ENCODE results near the gene ITSN1.
"Not testable (repeated sequence)": the region's sequence is repeated elsewhere in the genome, so short reads cannot be mapped to it uniquely, and the experiment has no call there.

Gene ITSN1

DNA sequence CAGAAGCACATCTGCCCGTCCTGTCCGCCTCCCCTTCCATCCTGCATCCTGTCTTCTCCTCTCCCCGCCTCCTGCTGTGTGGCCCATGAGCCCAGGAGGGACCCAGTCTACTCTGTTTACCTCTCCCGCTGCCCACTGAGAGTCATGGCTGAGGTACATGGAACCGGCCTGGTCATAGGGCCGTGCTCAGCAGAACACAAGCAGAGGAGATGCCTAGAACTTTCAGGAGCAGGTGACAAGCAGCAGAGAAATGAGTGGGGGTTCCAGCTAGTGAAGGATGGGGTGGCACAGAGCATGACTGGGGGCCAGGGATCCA lies 202.5 kb downstream of the ITSN1 start:
- DNase-seq = no peak

DNA sequence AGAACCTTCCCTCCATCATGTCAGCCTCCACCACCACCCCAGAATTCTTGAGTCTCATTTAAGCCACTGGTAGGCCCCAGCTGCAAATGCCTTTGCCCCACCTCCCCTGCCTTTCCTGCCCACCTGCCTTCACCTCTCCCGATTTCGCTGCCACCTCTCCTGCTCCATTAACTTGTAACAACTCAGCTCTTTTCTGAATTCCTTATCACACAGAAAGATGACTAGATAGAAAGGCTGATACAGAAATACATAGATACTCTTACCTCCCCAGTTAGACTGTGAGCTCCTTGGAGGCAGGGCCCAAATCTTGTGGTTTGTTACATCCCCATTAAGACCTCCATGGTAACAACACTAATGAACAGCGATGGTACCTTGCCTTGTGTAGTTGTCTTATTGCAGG lies 203.8 kb downstream of the ITSN1 start:
- no peak for DNase-seq

DNA sequence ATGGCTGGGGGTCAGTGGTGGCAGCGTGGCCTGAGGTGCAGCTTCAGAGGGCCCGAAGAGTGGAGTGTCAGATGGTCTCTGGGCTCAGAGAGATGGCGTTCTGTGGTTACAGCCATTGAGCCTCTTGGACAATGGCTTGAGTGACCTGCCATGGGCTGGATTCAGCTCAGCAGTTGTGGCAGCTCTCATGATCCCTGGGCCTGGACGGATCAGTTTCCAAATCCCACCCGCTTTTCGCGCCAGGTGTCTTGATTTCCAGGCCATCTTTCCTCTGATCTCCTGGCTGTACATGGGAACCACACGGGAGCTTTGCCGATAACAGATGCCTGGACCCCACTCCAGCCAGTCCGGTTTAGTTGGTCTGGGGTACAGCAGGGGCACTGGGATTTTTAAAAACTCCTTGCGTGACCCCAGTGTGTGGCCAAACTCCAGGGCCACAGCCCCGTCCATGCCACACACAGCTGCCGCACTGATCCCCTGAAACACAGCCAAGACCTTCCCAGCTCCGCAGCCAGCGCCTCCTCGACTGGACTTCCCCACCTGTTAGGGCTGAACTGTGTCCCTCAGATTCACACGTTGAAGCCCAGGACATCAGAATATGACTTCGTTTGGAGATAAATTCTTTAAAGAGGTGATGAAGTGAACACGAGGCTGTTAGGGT lies 205.4 kb downstream of the ITSN1 start:
- no peak for DNase-seq

- no peak for DNase-seq
These were observed 206.1 kb downstream of the ITSN1 start for GRCh38 chr21:33848249-33848953.

DNA sequence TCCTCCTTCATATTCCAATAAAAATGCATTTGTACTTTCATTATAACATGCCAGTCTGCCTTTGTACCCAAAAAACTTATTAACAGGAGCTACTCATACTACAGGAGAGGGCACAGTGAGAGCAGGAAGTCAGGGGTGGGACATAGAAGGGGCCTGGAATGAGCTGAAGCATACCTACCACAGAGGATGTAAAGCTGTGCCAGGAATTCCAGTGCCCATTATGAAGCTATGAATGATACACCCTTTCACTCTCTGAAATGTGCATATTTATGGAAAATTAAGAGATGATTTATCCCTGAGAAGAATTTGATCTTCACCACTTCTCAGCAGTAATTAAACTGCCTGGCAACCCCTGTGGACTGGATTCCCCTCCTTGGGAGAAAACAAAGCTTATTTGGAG lies 207.5 kb downstream of the ITSN1 start:
- DNase-seq = no peak

DNA sequence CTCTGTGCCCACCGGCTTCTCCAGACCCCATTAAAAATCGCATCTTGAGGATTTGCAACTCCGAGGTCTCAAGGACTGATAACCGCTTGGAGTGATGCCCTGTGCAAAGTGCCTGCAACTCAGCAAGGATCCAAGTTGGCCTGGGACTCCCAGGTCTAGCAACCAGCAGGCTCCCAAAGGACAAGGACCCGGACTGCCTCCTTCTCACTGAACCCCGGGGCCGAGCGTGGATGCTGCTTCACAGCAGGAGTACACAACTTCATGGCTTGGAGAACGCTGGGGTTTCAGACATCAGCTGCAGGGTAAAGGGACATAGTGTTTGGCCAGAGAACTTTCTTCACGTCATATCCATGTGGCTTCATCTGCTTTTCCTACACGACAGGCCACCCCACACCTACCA lies 208.1 kb downstream of the ITSN1 start:
- DNase-seq = no peak

DNA sequence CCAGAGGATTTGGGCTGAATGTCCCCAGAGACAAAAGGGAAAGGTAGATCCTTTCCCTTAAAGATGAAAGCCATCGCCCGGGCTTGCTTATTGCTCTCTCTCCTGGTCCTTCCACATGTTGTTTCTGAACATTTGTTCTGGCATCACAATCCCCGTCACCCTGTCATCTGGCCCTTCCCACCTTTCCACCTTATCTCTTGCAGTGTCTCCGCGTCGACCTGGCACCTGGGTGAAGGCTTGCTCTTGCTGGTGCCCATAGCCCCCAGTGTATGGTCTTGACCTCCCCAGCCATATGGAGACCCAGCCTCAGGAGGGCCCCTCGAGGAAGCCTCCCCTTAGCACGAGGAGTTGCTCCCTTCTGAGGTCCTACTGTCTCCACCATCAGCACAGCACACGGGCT lies 208.7 kb downstream of the ITSN1 start:
- no peak for DNase-seq

- DNase-seq = no peak
These were observed 210.2 kb downstream of the ITSN1 start for GRCh38 chr21:33852485-33852884.

GRCh38 chr21:33854604-33855003 lies 212.3 kb downstream of the ITSN1 start:
- DNase-seq = no peak

GRCh38 chr21:33855190-33855589 lies 212.9 kb downstream of the ITSN1 start:
- no peak for DNase-seq

DNA sequence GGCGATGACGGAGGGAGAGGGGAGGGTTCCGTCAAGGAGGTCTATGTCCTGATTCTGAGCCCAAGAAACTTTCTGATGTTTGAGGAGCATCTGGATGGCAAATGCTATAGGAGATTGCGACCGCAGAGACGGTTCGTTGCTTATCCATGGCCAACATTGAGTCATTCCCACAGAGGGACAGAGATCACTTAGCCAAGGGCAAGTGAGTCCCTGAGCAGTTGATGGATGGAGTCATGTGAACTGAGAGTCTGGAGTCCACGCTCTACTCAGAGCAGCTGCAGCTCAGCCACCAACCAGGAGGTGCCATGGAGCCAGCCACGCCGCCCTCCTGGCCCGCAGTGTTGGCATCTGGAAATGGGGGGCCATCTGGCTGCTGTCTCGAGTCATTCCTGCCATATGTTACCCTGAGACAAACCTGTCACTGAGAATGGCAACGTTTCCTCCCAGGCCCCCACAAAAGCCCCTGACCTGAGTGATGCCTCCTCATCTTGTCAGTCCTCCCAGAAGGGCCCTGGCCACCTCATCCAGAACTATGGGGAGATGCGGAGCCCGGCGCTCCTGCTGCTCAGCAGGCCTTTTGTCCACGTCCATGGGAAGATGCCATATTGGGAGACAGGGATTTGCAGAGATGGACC lies 214.7 kb downstream of the ITSN1 start:
- no peak for DNase-seq

DNA sequence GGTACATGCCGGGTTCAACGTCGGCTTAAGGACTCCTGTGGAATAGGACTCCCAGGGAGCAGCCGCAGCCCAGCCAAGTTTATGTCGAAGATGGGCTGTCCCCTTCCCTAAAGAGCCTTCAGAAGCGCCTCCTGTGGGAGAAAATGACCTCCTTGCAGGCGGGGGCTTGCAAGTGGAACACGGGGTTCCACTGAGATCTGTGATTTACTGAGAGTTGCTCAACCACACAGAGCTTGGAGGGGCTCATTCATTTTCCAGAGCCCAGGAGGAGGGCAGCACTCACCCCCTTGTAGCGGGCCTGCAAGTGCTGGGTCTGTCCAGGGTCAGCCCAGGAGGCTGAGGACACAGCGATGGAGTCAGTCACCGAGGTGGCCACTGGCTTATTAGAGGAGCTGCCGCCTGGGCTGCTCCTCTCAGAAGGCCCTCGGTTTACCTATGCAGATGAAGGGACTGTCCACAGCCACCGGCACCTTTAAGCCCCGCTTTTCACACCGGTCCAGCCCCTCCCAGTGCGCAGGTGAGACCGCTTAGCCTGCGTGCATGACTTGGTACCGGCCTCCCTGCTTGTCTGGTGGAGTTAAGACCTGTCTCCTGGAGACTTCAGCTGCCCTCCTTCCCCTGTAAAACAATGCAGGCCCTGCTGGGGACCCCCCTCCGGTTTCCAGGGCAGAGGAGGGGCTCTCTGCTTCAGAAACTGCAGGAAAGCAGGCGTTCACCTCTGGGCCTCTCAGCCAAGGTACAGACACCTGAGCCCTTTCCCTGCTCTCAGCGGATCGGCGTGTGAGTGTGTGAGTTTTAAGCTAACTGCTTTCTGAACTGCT lies 215.8 kb downstream of the ITSN1 start:
- no peak for DNase-seq

- DNase-seq = no peak
These were observed 216.5 kb downstream of the ITSN1 start for GRCh38 chr21:33858667-33859372.

DNA sequence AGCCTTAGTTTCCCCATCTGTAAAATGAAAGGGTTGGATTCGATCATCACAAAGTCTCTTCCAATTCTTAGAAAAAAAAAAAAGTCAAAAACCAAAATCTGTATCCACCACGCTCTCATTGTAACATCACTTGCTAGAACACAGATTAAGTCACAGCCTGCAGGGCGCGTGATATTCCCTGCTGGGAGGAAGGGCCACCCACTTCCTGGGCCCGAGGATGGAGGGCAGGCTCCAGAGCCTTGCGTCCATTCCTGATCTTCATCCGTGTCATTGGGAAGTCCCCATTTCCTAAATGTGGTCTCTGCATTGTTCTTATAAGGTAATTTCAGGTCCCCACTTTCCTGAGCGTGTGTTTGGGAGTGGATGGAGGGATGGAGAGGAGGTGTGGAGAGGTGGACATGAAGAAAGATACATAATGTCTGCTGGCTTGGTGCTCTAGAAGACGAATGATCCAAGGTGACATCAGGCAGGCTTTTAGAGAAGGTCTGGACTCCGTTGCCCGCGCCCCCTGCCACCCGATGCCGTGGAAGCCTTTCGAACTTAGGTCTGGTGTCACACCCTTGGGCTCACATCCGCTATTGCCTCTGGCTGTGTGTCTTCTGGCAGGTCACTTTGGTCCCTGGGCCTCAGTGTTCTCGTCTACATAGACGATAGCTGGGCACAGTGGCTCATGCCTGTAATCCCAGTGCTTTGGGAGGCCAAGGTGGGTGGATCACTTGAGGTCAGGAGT lies 217.2 kb downstream of the ITSN1 start:
- DNase-seq = no peak

GRCh38 chr21:33860332-33860879 lies 218.1 kb downstream of the ITSN1 start:
- DNase-seq = no peak

GRCh38 chr21:33861125-33861524 lies 218.8 kb downstream of the ITSN1 start:
- no peak for DNase-seq

GRCh38 chr21:33863191-33863590 lies 220.9 kb downstream of the ITSN1 start:
- not testable (repeated sequence) for DNase-seq

DNA sequence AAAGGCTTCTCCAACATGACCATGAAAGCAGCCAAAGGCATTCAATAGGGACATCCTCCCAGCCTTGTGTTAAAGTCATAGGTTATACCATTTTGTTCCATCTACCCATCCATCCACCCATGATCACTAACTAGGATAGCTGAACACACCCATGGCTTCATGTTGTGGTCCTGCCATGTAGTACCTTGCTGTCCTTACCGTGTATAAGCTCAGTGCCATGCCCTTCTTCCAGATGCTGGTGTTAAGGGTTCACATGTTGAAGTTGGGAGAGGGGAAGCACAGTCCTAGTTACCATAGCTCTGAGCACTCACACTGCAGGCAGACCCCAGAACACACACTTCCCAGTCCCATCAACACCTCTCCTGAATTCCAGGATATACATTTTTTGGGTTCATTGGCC lies 221.8 kb downstream of the ITSN1 start:
- no peak for DNase-seq

- DNase-seq = no peak
These were observed 222.9 kb downstream of the ITSN1 start for GRCh38 chr21:33865176-33865575.

DNA sequence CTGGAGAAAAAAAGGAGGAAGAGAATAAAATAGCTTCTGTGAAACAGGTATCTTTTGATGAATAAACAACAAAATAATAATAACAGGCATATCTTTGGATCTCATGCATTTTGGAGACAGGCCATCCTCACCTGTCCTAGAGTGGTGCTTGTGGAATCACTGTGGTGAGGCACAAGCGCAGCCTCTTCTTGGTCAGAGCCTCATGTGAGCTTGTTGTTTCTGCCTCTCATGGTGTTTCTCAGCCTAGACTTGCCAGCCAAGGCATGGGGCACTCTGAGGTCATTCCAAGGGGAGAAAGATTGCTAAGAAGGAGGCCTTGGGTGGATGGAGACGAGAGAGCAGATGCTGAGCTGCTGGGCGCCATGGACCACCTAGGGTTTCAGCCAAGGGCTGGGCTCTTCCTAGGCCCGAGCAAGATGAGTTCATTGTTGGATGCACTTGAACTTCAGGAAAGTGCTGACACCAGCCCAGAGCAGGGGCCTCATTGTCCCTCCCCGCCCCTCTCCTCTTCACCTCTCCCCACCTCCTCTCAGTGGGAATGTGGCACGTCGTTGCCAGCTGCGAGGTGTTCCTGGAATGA lies 223.8 kb downstream of the ITSN1 start:
- DNase-seq = no peak

- no peak for DNase-seq
These were observed 224.5 kb downstream of the ITSN1 start for GRCh38 chr21:33866826-33867225.

DNA sequence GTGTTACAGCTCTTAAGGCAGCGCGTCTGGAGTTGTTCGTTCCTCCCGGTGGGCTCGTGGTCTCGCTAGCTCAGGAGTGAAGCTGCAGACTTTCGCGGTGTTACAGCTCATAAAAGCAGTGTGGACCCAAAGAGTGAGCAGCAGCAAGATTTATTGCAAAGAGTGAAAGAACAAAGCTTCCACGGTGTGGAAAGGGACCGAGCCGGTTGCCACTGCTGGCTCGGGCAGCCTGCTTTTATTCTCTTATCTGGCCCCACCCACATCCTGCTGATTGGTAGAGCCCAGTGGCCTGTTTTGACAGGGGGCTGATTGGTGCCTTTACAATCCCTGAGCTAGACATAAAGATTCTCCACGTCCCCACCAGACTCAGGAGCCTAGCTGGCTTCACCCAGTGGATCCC lies 225.6 kb downstream of the ITSN1 start:
- DNase-seq = not testable (repeated sequence)

Data from NCI-H774 (cell line).